Endodermal cell (in vitro differentiated cells): ENCODE data around the gene CBX2. TPM values are rescaled to one million over a fixed set of nuclear protein-coding genes. Genes with fewer than 3 reads are reported as not detected.

Experiments used
- DNase-seq: peaks from one replicate; pipeline ENCODE4 v3.0.0-alpha.2; 2017
- H3K27ac ChIP-seq: 2 replicates; pipeline ENCODE4 v1.5.1; 2013; ENCODE audit warnings: mild to moderate bottlenecking, low read depth, low read length, moderate library complexity
- H3K27me3 ChIP-seq: 2 replicates; pipeline ENCODE4 v1.6.1; 2013; ENCODE audit warnings: mild to moderate bottlenecking, low read length, moderate library complexity; ENCODE audit not compliant: insufficient read depth, control insufficient read depth, poor library complexity, severe bottlenecking
- H3K36me3 ChIP-seq: 2 replicates; pipeline ENCODE4 v1.7.0; 2013; ENCODE audit warnings: mild to moderate bottlenecking, low read length, moderate library complexity; ENCODE audit not compliant: control insufficient read depth, insufficient read depth
- H3K4me1 ChIP-seq: one replicate; pipeline ENCODE4 v1.7.0; 2013; ENCODE audit warnings: low read length; ENCODE audit not compliant: control insufficient read depth, insufficient read depth
- H3K4me3 ChIP-seq: 2 replicates; pipeline ENCODE4 v1.5.1; 2013; ENCODE audit warnings: mild to moderate bottlenecking, low read length, moderate library complexity
- H3K9ac ChIP-seq: 2 replicates; pipeline ENCODE4 v1.6.1; 2013; ENCODE audit warnings: mild to moderate bottlenecking, low read length, moderate library complexity; ENCODE audit not compliant: poor library complexity, severe bottlenecking; ENCODE audit errors: extremely low read depth
- H3K9me3 ChIP-seq: 2 replicates; pipeline ENCODE4 v1.6.1; 2013; ENCODE audit warnings: mild to moderate bottlenecking, low read length, moderate library complexity; ENCODE audit not compliant: control insufficient read depth
- H3K27ac Mint-ChIP-seq: 2 replicates; pipeline ENCODE4 v1.8.0; 2020; ENCODE audit warnings: mixed read lengths
- H3K27me3 Mint-ChIP-seq: 2 replicates; pipeline ENCODE4 v1.8.0; 2021; ENCODE audit warnings: mild to moderate bottlenecking, mixed read lengths; ENCODE audit not compliant: insufficient read depth
- H3K36me3 Mint-ChIP-seq: 2 replicates; pipeline ENCODE4 v1.8.0; 2020; ENCODE audit warnings: low read depth, mixed read lengths
- H3K4me1 Mint-ChIP-seq: 2 replicates; pipeline ENCODE4 v1.8.0; 2020; ENCODE audit warnings: mixed read lengths
- H3K4me3 Mint-ChIP-seq: 2 replicates; pipeline ENCODE4 v1.8.0; 2020; ENCODE audit warnings: mild to moderate bottlenecking, moderate library complexity, mixed read lengths
- H3K9me3 Mint-ChIP-seq: 2 replicates; pipeline ENCODE4 v1.8.0; 2020; ENCODE audit warnings: mild to moderate bottlenecking, mixed read lengths
- CTCF ChIP-seq: fragments of 200-600 bp; sonication (generic); conservative IDR thresholded peaks from 2 replicates; pipeline ENCODE4 v1.5.0; 2021; ENCODE audit warnings: antibody characterized with exemption, mild to moderate bottlenecking
- WGBS, 2 experiments: methylation state at CpG; one replicate each; pipeline versions ENCODE4 v1.1.5 to v1.1.7; 2013; ENCODE audit warnings: missing lambda C conversion rate in 2 of 2, mixed read lengths in 1 of 2; ENCODE audit not compliant: insufficient coverage in 1 of 2, insufficient read length in 1 of 2; 5-methylcytosine and 5-hydroxymethylcytosine counted together
- total RNA-seq, 2 donors: library from RNA; stranded (reverse); fragmentation: NEBNext Ultra II Directional in 1 of 2; extraction: Animal tissue kit (Norgen Biotek cat#: 25700) in 1 of 2; gene quantifications; 2 replicates in 1 of 2; 3 replicates in 1 of 2; pipeline ENCODE4 v1.2.1, GENCODE V29; 2021

Gene CBX2
- total RNA-seq, 2 donors from 2014 or later, result 75.0 to 78.6 TPM

- H3K4me1 ChIP-seq, result peaks cover 3% of the 10 kb centered on the region
- H3K9me3 Mint-ChIP-seq, result peaks cover 5% of the 10 kb centered on the region
- peak overlapping the region; percentile 58 for H3K4me3 ChIP-seq
- H3K4me3 Mint-ChIP-seq, result peak overlapping the region; percentile 42
- H3K36me3 Mint-ChIP-seq, result no peaks in the 10 kb centered on the region
- H3K36me3 ChIP-seq, result no peaks in the 10 kb centered on the region
- peaks cover 88% of the 10 kb centered on the region for H3K27me3 ChIP-seq
- no peak overlapping the region for H3K27ac Mint-ChIP-seq
- no peak for TF ChIP-seq CTCF
- 0 to 1% methylated on average over 23 to 59 of the region's 79 CpGs for WGBS, 2 experiments
- H3K4me1 Mint-ChIP-seq, result peaks cover 14% of the 10 kb centered on the region
- H3K27me3 Mint-ChIP-seq, result peaks cover 90% of the 10 kb centered on the region
- DNase-seq, result peak; percentile 95
- no peak overlapping the region for H3K27ac ChIP-seq
- H3K9me3 ChIP-seq, result no peaks in the 10 kb centered on the region
- no peak overlapping the region for H3K9ac ChIP-seq
Observed at GRCh38 chr17:79810130-79811010, 32.4 kb downstream of the CBX2 start.

GRCh38 chr17:79811011-79811867 is 33.3 kb downstream of the CBX2 start:
- no peak overlapping the region for H3K27ac ChIP-seq
- peak overlapping the region; percentile 58 for H3K4me3 ChIP-seq
- TF ChIP-seq CTCF, result peak; percentile 39
- peak; percentile 85 for DNase-seq
- no peaks in the 10 kb centered on the region for H3K9me3 ChIP-seq
- no peaks in the 10 kb centered on the region for H3K36me3 ChIP-seq
- H3K9ac ChIP-seq, result no peak overlapping the region
- peaks cover 90% of the 10 kb centered on the region for H3K27me3 Mint-ChIP-seq
- H3K4me1 Mint-ChIP-seq, result peaks cover 17% of the 10 kb centered on the region
- 3 to 4% methylated on average over 7 to 66 of the region's 66 CpGs for WGBS, 2 experiments
- peaks cover 5% of the 10 kb centered on the region for H3K9me3 Mint-ChIP-seq
- H3K27me3 ChIP-seq, result peaks cover 88% of the 10 kb centered on the region
- H3K36me3 Mint-ChIP-seq, result no peaks in the 10 kb centered on the region
- peaks cover 3% of the 10 kb centered on the region for H3K4me1 ChIP-seq
- H3K27ac Mint-ChIP-seq, result no peak overlapping the region
- H3K4me3 Mint-ChIP-seq, result peak overlapping the region; percentile 46

GRCh38 chr17:79811868-79812352 is 34.0 kb downstream of the CBX2 start:
- 3 to 4% methylated on average over 8 to 20 of the region's 20 CpGs for WGBS, 2 experiments
- Histone ChIP-seq H3K9ac (no peak overlapping the region), H3K27me3 (peaks cover 88% of the 10 kb centered on the region), H3K4me1 (peaks cover 3% of the 10 kb centered on the region), H3K4me3 (peak overlapping the region; percentile 45), H3K36me3 (no peaks in the 10 kb centered on the region), H3K27ac (no peak overlapping the region), H3K9me3 (no peaks in the 10 kb centered on the region)
- Mint-ChIP-seq H3K4me1 (peaks cover 17% of the 10 kb centered on the region), H3K27ac (no peak overlapping the region), H3K27me3 (peaks cover 90% of the 10 kb centered on the region), H3K4me3 (peak overlapping the region; percentile 46), H3K9me3 (peaks cover 5% of the 10 kb centered on the region), H3K36me3 (no peaks in the 10 kb centered on the region)
- DNase-seq, result no peak
- TF ChIP-seq CTCF, result no peak
